A673 (cell line): ENCODE data around the gene CTTN.

ENCODE experiments used
- CTCF ChIP-seq: fragments of 300-800, 200-600 bp; sonication (generic); conservative IDR thresholded peaks from 2 replicates; pipeline ENCODE4 v1.5.1; 2017; ENCODE audit warnings: low read depth, mild to moderate bottlenecking, antibody characterized with exemption, low read length, moderate library complexity, mixed read lengths
- EZH2 ChIP-seq: fragments of 200-600 bp; sonication (generic); IDR thresholded peaks from 2 replicates; pipeline ENCODE4 v1.6.1; 2017; ENCODE audit warnings: borderline replicate concordance, low read depth, mild to moderate bottlenecking, mixed read lengths, antibody characterized with exemption, low read length; ENCODE audit not compliant: poor library complexity, severe bottlenecking

- no peak for TF ChIP-seq CTCF
- TF ChIP-seq EZH2, result no peak
These were observed 29.4 kb upstream of the CTTN start for GRCh38 chr11:70368961-70369360.
